Chondrocyte (in vitro differentiated cells): Measurements from ENCODE around the gene ZFP36L2. TPM values are rescaled to one million over a fixed set of nuclear protein-coding genes. Genes with fewer than 3 reads are reported as not detected.

Experiments used
- DNase-seq: peaks from one replicate; pipeline ENCODE4 v3.0.0; 2021; ENCODE audit warnings: mixed read lengths, low spot score
- H3K27ac Mint-ChIP-seq: one replicate; pipeline ENCODE4 v1.8.0; 2021; ENCODE audit warnings: mild to moderate bottlenecking, moderate library complexity, mixed read lengths; ENCODE audit not compliant: unreplicated experiment
- H3K27me3 Mint-ChIP-seq: 2 replicates; pipeline ENCODE4 v1.8.0; 2021; ENCODE audit warnings: low read depth, mixed read lengths
- H3K36me3 Mint-ChIP-seq: 2 replicates; pipeline ENCODE4 v1.8.0; 2021; ENCODE audit warnings: low read depth, mixed read lengths
- H3K4me1 Mint-ChIP-seq: 2 replicates; pipeline ENCODE4 v1.8.0; 2021; ENCODE audit warnings: low read depth, mild to moderate bottlenecking, mixed read lengths
- H3K4me3 Mint-ChIP-seq: one replicate; pipeline ENCODE4 v1.8.0; 2021; ENCODE audit warnings: mild to moderate bottlenecking, moderate library complexity, mixed read lengths; ENCODE audit not compliant: unreplicated experiment
- H3K9me3 Mint-ChIP-seq: 2 replicates; pipeline ENCODE4 v1.8.0; 2021; ENCODE audit warnings: low read depth, mixed read lengths
- total RNA-seq: library from RNA; stranded (reverse); gene quantifications from 3 replicates; pipeline ENCODE4 v1.2.1, GENCODE V29; 2021
- TF ChIP-seq, protein P1 (sequence below): fragments of 200-600 bp; sonication (generic); IDR thresholded peaks from 2 replicates; pipeline ENCODE4 v1.5.0; 2021; ENCODE audit warnings: antibody characterized with exemption, mild to moderate bottlenecking, moderate library complexity

The ZFP36L2 gene
- total RNA-seq, 1 donor from 2014 or later = 98.3 TPM

DNA sequence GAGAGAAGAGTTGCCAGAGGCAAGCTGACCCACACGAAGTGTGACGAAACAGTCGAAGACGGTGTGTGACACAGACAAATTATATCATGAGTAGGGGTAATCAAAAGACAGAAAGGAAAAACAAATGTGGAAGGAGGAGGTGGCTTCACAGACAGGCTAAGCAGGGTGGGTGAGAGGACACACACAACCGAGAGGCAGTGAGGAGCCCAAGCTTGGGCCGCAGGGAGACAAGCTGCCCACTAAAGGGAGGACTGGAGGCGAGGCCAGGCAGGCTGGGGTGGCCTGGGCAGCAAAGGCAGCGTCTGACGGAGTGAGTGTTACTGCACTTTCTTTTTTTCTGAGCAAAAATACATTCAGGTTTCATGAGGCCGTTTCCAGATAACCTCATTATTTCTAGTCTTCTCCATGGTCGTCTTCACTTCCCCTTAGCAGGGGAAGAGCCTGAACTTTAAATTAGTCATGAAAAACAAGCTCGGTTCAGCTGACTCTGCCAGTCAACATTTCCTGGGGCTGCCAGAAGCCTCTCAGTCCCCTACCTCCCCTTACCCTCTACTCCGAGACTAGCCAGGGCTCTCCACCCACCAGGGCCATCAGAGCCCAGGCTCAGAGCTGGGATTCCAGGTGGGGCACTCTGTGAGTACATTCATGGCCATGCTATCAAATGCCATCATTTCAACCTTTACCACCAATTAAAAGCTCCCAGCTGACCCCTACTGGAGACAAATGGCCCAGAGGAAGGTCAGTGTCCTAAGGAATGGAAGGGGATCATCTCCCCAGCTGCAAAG lies 13.8 kb upstream of the ZFP36L2 start:
- Mint-ChIP-seq H3K4me3 (no peak overlapping the region), H3K27me3 (no peaks in the 10 kb centered on the region), H3K36me3 (peaks cover 6% of the 10 kb centered on the region), H3K4me1 (peaks cover 21% of the 10 kb centered on the region), H3K9me3 (peaks cover 2% of the 10 kb centered on the region), H3K27ac (peak overlapping the region; percentile 18)
- no peak for DNase-seq
- TF ChIP-seq, protein P1, sequence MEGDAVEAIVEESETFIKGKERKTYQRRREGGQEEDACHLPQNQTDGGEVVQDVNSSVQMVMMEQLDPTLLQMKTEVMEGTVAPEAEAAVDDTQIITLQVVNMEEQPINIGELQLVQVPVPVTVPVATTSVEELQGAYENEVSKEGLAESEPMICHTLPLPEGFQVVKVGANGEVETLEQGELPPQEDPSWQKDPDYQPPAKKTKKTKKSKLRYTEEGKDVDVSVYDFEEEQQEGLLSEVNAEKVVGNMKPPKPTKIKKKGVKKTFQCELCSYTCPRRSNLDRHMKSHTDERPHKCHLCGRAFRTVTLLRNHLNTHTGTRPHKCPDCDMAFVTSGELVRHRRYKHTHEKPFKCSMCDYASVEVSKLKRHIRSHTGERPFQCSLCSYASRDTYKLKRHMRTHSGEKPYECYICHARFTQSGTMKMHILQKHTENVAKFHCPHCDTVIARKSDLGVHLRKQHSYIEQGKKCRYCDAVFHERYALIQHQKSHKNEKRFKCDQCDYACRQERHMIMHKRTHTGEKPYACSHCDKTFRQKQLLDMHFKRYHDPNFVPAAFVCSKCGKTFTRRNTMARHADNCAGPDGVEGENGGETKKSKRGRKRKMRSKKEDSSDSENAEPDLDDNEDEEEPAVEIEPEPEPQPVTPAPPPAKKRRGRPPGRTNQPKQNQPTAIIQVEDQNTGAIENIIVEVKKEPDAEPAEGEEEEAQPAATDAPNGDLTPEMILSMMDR = peak; percentile 16

DNA sequence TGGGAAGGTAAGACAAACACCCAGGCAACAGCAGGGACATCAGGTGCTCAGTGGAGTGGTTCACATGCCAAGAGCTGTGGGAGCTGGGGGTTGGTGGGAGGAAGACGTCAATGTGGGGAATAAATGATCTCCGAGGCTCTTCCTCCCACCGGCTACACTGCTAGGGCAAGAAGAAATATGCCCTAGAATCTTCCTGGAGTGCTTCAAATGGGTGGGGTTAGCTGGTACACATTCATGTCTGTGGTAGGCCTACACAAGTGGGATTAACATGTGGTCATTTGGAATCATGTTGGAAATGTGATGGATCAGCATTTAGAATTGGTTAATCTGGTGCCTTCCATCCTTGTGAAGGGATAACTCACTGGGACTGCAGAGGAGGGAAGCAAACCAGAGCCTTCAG lies 12.4 kb upstream of the ZFP36L2 start:
- peaks cover 2% of the 10 kb centered on the region for H3K36me3 Mint-ChIP-seq
- no peak overlapping the region for H3K4me3 Mint-ChIP-seq
- H3K4me1 Mint-ChIP-seq = peaks cover 19% of the 10 kb centered on the region
- H3K27ac Mint-ChIP-seq = no peak overlapping the region
- TF ChIP-seq, protein P1 = no peak
- DNase-seq = no peak
- no peaks in the 10 kb centered on the region for H3K27me3 Mint-ChIP-seq
- peaks cover 2% of the 10 kb centered on the region for H3K9me3 Mint-ChIP-seq

DNA sequence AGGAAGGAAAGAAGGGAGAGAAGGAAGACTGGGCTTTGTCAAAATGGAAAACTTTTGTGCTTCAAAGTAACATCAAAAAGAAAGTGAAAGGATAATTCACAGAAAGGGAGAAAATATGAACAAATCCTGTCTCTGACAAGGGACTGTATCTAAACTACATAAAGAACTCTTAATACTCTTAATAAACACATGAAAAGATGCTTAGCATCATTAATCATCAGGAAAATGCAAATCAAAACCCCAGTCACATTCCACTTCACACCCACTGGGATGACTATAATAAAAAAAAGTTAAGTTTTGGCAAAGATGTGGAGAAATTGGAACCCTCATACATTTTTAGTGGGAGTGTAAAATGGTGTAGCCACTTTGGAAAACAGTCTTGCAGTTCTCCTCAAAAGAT lies 11.8 kb upstream of the ZFP36L2 start:
- Mint-ChIP-seq H3K4me1 (peaks cover 19% of the 10 kb centered on the region), H3K27me3 (no peaks in the 10 kb centered on the region), H3K9me3 (peaks cover 2% of the 10 kb centered on the region), H3K4me3 (no peak overlapping the region), H3K27ac (peak overlapping the region; percentile 39), H3K36me3 (peaks cover 2% of the 10 kb centered on the region)
- no peak for DNase-seq
- TF ChIP-seq, protein P1 = no peak

DNA sequence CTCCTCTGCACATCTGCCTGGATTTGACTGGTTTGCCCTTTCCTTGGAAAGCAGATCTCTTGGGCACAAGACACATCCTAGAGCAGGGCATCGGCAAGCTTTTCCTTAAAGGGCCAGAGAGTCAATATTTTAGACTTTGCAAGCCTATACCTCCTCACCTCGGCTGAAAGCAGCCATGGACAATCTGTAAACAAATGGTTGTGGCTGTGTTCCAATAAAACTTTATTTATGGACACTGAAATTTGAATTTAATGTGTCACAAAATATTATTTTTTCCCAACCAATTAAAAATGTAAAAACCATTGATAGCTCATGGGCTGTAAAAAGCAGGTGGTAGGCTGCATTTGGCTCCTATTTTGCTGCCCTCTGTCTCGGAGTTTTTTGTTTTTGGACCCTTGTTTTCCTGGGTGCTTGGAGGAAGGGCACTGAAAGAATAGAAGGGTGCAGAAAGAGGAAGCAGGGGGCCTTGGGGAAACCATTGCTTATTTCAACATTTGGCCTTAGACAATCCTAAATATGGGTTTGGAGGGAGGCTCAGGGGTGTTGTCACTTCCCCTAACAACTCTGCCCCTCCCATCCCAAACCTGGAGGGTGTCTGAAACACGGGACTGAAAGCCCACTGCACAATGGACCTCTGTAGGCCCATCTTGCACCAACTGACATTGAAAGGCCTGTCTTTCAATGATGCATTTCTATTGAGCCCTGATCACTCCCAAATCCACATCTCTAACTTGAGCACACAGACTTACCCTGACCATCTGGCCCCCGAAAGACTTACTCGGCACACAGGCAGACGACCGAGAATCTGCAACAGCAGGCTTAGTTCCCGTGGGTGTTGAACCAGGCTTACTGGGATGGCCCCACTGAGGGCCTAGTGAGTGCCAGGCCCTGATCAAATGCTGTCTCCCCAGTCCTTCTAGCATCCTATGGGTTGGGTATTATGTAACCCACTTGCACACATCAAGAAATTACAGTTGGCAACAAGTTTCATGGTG lies 7.1 kb upstream of the ZFP36L2 start:
- DNase-seq = no peak
- TF ChIP-seq, protein P1 = no peak
- H3K9me3 Mint-ChIP-seq = peaks cover 2% of the 10 kb centered on the region
- no peak overlapping the region for H3K4me3 Mint-ChIP-seq
- H3K27me3 Mint-ChIP-seq = no peaks in the 10 kb centered on the region
- no peak overlapping the region for H3K27ac Mint-ChIP-seq
- peaks cover 7% of the 10 kb centered on the region for H3K36me3 Mint-ChIP-seq
- peaks cover 30% of the 10 kb centered on the region for H3K4me1 Mint-ChIP-seq
